SW 1271 (cell line): ENCODE data around the gene HIVEP2.
A peak's percentile ranks its signal among the peaks of the same experiment; 100 is the strongest.

Experiments used
- DNase-seq, 2 experiments: peaks; one replicate each; lab custom pipeline; 2025; lab: John Stamatoyannopoulos, UW

Gene HIVEP2

GRCh38 chr6:142863981-142864380, 81.0 kb downstream of the HIVEP2 start:
- DNase-seq, result no peak

DNA sequence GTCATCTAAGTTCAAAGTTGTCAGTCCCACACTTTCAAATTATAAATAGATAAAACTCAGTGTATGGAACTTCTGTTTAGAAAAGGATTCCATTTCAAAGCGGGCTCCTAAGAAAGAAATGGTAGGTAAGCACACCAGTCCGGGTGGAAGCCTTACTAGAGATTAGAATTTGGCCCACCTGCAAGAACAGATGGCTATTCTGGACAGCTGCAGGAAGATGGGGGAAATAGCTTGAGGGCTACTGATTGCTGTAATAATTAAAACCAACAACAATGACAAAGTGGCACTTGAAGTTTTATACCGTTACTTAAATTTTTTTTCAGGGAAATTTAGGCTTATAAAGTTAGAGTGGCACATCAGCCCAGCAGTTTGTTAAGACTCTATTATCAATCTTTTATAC, 83.3 kb downstream of the HIVEP2 start:
- DNase-seq, result no peak

DNA sequence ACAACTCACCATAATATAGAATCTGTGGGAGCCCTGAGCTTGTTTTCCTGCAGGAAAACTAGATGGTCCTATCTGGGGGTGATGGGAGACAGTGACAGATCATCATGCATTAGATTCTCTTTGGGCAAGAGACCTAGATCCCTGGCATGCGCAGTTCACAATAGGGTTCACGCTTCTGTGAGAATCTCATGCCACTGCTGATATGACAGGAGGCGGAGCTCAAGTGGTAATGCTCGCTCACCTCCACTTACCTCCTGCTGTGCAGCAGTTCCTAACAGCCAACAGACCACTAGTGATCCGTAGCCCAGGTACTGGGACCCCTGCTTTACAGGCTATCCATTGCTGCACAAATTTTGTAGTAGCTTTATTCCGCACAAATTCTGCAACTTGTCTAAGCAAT, 84.5 kb downstream of the HIVEP2 start:
- DNase-seq, result no peak

GRCh38 chr6:142857796-142858555, 87.0 kb downstream of the HIVEP2 start:
- DNase-seq, result no peak

DNA sequence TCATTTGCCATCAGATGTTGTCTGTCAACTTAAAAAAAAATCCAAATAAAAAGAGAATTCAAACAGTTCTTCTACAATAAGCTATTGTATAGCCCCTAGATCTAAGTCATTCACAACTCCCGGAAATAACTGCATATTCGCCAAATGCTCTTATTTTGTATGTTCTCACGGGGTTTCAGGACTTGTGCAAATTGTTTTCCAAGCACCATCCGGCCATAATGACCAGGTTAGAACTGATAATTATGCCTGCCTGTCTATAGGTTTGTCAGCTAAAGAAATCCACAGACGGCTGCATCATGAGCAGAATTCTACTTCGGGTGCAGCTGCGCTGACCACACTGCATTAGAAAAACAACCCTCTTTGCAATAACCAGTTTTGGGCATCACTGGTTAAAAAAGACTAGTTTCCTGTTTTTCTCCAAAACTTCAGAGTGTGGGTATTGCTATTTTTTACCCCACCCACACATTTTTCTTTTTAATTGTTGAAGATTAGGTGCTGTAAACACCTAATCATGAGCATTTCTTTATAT, 87.7 kb downstream of the HIVEP2 start:
- no peak for DNase-seq

GRCh38 chr6:142856624-142857232, 88.2 kb downstream of the HIVEP2 start:
- DNase-seq, result no peak

- no peak for DNase-seq
These were observed 88.9 kb downstream of the HIVEP2 start for GRCh38 chr6:142855893-142856623.

DNA sequence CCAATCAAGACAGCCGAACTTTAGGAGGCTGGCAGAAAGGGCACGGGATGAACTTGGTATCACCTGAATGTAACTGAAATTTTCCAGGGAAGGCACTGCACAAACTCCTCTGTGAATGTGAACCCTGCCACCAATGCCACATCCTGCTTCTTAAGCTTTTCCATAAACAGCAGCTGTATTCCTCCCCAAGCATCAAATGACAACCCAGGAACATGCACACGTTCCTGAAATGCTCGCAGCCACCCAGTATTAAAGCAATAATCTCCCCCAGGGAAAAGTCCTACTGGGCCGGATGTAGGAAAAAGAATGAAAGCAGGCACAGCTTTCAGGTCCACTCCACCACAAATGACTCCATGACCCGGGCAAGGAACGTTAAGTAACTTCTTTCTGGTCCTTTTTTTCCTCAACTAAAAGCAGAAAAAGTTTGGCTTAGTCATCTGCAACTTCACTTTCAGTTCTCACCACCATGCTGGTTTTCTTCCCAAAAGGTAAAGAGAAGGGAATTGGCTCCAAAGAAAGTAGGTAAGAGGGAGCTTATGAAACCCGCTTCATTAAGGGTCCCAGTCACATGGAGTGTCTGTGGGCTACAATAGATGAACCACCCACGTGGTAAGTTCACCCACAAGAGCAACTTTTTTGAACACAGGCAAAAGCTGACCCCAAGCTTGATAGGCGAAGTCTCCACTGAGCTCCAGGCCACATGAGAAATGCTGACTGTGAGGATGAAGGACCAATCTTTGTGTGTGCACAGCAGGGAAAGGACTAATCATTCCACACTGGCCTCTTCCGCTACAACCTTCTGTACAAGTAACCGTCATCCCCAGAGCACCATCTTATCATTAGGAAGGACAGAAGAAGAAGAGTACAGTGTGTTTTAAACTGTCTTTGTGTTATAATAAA, 90.1 kb downstream of the HIVEP2 start:
- DNase-seq, result no peak

DNA sequence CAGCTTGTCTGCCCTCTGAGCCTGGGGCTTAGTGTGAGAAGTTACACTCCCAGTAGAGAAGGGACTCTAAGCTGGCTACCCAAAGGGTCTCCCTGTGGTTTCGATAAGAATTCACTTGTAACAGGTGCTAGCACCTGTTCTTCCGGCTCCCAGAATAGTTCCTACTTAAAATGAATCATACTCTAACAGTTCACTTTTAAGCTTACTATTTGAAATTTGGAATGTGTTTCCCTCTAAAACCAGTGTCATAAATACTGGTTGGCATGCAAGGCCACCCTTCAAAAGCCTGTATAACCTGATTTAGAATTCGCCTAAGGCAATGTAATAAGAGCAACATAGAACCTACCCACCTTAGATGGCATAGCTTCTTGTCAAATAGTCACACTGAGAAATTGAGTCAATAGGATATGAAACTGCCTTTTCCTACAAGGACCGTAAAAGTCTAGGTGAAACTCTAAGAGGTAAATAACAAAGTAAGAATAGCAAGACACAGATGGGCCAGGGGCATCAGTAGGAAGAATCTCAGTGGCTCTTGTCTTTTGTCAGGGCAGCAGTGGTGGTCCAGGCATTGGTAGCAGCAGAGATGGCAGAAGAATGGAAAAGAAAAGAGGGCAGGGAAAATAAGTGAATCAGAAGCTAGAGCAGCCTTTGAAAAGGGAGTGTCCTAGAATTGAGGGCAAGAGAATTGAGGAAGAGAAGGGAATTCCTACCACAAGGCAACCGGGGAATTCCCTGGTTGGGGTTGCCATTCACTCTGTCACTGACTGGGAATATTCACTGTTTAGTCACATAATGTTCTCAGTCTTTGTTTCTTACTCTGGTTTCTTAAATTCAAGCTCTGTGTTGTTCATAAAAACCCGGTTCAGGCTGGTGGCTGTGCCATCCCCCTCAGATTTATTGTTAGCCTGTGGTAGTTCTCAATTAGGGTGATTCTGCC, 91.5 kb downstream of the HIVEP2 start:
- no peak for DNase-seq

GRCh38 chr6:142851601-142852000, 93.4 kb downstream of the HIVEP2 start:
- DNase-seq, result peak in 1 of 2 experiments; percentile 35

- peak in 1 of 2 experiments; percentile 34 for DNase-seq
These were observed 94.1 kb downstream of the HIVEP2 start for GRCh38 chr6:142850679-142851423.

DNA sequence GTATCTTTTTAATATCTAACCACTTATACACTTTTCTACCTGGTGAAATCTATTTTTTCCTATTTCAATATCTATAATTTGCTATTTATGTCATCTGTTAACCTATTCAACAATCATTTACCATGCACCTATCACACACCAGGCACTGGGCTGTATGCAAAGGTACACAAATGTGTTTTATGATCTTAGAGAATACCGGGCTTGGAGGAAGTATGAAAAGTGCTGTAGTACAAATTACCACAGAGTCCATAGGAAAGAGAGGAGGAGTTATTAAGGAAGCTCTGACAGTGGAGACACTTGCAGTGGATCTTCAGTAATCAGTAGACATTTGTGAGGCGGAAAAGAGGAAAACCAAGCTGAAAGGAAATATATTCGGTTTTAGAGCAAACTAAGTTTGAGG, 96.0 kb downstream of the HIVEP2 start:
- no peak for DNase-seq

DNA sequence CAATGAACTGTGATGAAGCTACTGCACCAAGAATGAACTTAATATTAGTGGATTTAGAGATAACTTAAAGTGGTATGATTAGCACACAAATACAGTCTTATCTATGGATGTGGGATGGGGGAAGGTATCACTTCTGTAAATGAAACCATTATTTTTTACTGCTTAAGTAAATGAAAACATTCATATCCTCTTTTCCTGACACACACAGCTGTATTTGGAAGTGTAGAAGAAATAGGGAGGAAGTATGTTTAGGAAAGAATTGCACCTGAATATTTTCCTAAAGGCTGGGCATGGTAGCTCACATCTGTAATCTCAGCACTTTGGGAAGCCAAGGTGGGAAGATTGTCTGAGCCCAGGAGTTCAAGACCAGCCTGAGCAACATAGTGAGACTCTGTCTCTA, 96.8 kb downstream of the HIVEP2 start:
- no peak for DNase-seq

GRCh38 chr6:142846883-142847287, 98.1 kb downstream of the HIVEP2 start:
- peak; percentile 76 to 86 for DNase-seq

GRCh38 chr6:142846459-142846831, 98.5 kb downstream of the HIVEP2 start:
- peak in 1 of 2 experiments; percentile 49 for DNase-seq

- DNase-seq, result peak; percentile 46 to 83
These were observed 99.1 kb downstream of the HIVEP2 start for GRCh38 chr6:142845624-142846458.

DNA sequence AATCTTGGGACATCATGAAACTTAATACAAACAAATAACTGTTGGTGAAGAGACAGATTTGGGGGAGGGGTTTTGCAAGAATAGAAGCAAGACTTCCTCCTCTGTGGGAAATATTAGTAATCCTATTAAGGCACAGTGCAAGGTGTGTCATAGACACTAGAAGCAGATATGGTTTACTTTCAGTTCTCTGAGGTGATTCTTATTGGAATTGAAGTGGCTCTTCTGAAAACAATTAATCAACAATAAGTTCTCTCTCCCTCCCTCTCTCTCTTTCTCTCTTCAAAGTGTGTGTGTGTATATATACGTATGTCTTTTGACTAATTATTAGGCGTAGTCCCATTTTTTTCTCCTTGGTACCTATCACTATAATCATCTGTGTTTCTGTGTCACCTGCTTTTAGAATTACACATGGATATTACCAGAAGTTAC, 99.8 kb downstream of the HIVEP2 start:
- DNase-seq, result peak in 1 of 2 experiments; percentile 42

GRCh38 chr6:142844065-142844755, 100.8 kb downstream of the HIVEP2 start:
- DNase-seq, result peak in 1 of 2 experiments; percentile 33
